ENCODE data around the gene ELAPOR2.
"Not testable (repeated sequence)": the region's sequence is repeated elsewhere in the genome, so short reads cannot be mapped to it uniquely, and the experiment has no call there.

ELAPOR2 gene, protein sequence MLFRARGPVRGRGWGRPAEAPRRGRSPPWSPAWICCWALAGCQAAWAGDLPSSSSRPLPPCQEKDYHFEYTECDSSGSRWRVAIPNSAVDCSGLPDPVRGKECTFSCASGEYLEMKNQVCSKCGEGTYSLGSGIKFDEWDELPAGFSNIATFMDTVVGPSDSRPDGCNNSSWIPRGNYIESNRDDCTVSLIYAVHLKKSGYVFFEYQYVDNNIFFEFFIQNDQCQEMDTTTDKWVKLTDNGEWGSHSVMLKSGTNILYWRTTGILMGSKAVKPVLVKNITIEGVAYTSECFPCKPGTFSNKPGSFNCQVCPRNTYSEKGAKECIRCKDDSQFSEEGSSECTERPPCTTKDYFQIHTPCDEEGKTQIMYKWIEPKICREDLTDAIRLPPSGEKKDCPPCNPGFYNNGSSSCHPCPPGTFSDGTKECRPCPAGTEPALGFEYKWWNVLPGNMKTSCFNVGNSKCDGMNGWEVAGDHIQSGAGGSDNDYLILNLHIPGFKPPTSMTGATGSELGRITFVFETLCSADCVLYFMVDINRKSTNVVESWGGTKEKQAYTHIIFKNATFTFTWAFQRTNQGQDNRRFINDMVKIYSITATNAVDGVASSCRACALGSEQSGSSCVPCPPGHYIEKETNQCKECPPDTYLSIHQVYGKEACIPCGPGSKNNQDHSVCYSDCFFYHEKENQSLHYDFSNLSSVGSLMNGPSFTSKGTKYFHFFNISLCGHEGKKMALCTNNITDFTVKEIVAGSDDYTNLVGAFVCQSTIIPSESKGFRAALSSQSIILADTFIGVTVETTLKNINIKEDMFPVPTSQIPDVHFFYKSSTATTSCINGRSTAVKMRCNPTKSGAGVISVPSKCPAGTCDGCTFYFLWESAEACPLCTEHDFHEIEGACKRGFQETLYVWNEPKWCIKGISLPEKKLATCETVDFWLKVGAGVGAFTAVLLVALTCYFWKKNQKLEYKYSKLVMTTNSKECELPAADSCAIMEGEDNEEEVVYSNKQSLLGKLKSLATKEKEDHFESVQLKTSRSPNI

GRCh38 chr7:87059525-87060287 is at the start of gene ELAPOR2:
Gene ELAPOR2, minus strand, starts transcription at chr7:87059654. Its CDS starts 141 bp downstream, at chr7:87059513.
- peak; percentile 70 to 81 for DNase-seq

DNA sequence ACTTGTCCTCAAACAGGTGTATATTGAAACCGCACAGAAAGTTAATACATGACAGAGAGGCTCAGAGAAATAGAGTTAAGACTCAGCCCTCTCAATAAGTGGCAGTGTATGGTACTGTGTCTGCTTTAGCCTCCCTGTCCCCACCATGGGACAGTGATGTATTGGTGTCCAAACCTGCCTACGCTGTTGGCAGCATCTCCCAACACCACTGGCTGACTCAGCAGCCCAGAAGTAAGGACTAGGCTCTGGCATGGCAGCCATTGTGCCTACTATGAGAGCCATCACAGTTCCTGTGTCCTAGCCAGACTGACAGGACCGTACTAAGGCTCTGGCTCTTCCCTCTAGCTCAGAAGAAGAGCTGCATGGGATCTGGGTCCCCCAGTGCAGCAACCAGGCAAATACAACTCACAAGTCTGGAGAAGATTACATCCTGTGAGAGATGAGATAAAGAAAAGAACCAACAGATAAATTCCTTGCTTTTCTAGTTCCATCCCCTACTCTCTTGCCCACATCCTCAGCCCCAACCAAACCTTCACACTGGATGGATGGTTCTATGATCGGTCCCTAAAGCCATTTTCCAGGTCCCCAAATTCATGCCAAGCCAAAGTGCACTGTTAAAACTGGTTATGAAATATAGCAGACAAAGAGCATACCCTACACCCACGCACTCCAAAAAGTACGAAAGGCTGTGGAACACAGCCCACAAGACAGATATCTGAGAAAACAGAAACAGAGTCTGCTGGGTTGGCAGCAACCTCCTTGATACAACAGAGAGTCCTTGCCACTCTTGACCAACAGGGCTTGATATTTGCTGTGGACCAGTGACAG is 48.7 kb upstream of the ELAPOR2 start:
- DNase-seq, result no peak

GRCh38 chr7:87106974-87107612 is 47.6 kb upstream of the ELAPOR2 start:
- DNase-seq, result no peak

DNA sequence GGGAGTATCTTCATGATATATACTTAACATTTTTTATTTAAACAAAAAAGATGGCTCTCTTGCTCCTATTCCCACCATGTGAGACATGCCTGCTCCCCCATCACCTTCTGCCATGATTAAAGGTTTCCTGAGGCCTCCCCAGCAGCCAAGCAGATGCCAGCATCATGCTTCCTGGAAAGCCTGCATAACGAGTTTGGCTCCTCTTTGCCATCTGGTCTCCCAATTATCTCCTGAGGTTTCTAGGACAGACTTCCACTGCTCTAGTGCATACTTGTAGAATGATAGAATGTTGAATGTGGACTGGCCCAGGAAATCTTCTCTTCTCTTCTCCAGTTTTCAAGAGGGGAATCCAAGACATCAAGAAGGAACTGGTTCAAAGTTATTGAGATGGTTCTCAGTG is 45.9 kb upstream of the ELAPOR2 start:
- DNase-seq, result no peak

DNA sequence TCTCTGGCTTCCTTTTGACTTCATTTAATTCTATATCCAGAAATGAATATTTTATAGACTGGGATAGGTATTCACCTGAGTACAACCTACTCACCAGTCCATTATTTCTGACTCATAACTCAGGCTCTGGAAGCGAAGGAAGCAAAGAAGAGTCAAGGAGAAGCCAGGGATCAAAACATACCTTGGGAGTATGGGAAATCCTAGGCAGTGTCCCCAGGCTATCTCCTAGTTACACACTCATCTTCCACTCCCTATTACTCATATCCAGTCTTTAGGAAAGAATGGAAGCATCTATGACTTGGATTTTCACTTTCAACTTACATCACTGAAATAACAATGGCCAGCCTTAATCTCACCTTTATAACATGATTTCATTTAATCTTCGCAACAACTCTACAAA is 40.9 kb upstream of the ELAPOR2 start:
- no peak for DNase-seq

DNA sequence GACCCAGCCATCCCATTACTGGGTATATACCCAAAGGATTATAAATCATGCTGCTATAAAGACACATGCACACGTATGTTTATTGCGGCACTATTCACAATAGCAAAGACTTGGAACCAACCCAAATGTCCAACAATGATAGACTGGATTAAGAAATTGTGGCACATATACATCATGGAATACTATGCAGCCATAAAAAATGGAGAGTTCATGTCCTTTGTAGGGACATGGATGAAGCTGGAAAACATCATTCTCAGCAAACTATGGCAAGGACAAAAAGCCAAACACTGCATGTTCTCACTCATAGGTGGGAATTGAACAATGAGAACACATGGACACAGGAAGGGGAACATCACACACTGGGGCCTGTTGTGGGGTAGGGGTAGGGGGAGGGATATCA is 37.9 kb upstream of the ELAPOR2 start:
- not testable (repeated sequence) for DNase-seq

DNA sequence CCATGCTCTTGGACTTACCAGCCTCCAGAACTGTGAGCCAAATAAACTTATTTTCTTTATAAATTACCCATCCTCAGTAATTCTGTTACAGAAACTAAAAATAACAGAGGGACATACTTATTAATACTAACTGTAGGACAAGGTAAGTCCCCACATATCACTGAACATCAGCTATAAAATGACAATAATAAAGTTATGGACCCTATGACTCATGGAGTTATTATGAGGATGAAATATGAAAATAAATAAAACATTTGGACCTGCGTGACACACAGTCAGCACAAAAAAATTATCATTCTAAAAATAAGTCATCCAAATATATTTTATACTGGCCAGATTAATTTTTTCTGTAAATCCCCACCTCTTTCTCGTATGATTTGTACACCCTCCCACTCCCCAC is 34.9 kb upstream of the ELAPOR2 start:
- no peak for DNase-seq

GRCh38 chr7:87092568-87093091 is 33.2 kb upstream of the ELAPOR2 start:
- no peak for DNase-seq

DNA sequence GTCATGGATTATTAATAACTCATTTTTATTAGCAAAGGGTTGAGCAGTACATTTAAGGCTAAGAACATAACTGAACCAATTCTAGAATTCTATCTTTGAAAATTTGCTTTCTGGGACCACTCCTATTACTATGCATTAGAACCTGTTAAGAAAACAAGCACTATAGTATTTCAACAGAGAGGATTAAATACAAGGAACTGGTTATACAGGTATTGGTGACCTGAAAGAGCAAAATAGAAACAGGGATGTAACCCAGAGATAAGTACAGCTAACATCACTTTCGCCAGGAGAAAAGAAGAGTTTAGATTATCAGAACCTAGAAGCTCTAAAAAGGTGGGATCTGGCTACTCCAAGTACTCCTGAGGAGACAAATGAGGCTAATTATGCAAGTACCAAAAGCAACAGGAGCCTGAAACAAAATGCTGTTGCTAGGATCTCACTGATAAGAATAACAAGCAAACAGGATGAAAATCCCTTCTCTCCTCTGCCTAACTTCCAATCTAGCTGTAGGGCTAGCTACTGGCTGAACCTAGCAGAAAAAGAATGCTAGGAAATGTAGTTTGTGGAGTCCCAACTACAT is 32.1 kb upstream of the ELAPOR2 start:
- DNase-seq, result no peak

DNA sequence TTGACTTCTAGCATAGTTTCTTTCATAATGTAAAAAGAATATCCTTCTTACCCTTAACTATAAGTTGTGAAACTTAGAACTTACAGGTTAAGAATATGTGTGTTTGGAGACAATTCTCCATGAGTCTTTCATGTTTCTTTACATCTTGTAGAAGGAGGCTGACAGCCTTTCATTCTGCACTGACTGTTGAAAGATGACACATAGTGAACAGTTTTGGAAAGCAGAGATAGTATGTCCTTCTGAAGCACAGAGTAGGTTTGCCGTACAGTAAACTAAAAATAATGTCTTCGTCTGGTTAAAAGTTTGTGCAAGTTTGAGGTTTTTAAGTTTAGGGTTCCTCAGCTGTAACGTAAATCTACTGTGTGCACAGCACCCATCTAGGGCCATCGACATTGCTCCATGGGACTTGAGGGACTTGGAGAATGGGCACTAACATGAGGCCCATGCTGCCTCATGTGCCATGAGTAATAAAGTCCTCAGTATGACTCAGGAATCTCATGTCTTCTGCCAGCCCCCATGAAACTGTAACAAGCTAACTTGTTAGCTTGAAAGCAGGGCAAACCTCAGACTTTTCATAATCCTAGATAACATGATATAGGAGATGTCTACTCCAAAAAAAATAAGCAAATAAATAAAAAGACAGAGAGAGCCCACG is 24.5 kb upstream of the ELAPOR2 start:
- DNase-seq, result no peak

DNA sequence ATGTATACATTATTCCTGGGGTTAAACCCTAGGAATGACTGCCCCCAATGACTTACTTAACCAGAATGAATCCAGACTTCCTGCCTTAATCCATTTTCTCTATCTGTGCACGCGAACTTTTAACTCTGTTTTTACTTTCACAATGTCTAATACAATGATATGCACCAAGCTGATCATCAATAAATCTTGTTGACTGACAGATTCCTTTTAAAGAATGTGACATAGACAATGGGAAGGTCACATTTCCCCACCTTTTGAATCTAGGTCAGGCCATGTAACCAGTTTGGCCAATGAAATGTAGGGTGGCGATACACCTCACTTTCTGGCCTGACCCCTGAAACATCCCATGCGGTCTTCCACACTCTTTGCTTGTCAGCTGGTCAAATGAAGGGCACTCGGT is 23.2 kb upstream of the ELAPOR2 start:
- DNase-seq, result no peak

DNA sequence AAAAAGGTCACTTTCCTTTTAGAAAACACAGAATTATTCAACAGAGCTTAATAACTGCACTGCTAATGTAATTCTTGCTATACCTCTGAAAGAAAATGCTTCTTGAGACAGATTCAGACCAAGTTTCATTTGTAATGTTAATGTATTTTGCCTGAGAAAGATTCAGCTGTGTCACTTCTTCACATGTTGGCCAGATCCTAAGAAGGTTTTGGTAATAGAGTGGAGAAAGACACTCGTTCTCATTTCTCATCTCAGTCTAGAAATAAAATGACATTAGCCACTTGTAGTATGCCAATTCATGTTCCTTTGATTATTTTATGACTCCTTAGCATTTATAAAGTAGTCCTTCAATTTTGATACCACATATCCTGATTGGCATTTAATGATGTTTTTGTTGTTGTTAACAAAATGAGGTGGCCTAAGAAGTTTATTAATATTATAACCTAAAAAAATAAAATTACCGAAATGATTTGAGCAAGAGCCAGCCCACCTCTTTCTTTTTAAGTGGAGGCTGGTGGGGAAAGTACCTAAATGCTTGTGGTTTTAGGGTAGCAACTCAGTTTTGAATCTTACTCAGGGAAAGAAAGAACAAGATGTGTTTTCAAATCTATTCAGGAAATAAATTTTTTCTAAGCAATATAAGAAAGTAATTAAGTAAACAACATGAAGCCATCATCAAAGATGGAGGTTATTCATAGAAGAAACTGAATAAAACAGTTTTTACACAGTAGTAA is 16.4 kb upstream of the ELAPOR2 start:
- DNase-seq, result no peak

GRCh38 chr7:87067788-87068187 is 8.3 kb upstream of the ELAPOR2 start:
- DNase-seq, result no peak

DNA sequence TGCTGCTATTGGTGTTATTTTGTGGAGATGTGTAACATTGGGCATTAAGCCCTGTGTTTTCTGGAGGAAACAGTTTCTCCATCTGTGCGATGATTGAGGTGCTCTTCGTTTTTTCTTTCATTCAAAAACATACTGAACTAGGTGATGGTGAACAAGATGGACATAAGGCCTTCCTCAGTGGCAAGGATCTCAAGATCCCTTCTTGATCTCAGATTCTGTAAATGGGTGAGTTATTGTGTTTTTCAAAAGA is 759 bp upstream of the ELAPOR2 start:
- no peak for DNase-seq

DNA sequence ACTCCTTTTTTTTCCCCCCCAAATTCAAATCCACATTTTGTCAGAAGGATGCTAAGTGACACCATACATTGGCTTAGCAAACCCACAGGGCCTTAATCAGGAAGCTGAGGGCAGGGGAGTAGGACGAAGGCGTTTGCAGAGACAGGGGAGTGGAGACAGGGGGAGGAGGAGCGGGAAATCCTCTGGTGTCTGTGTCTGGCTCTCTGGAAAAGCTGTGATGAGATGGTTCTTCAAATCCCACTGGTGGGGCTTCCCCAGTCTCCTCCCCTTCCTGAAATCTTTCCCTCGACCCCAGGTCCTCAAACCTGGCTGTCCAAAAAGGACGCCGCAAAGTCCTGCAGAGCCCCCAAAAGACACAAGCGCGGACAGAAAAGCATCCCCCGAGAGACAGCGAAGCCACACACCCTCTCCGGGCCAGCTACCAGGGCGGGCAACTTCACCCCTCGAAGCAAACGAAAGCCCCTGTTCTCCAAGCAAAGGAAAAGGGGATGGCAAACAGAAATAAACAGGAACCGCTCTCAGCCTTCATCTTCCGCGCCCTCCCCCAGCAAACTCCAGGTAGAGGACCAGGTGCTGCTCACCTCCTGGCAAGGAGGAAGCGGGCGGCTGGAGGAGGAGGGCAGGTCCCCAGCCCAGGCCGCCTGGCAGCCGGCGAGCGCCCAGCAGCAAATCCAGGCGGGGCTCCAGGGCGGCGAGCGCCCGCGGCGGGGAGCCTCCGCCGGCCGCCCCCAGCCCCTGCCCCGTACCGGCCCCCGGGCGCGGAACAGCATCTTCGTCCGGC is 520 bp downstream of the ELAPOR2 start:
- DNase-seq, result no peak

DNA sequence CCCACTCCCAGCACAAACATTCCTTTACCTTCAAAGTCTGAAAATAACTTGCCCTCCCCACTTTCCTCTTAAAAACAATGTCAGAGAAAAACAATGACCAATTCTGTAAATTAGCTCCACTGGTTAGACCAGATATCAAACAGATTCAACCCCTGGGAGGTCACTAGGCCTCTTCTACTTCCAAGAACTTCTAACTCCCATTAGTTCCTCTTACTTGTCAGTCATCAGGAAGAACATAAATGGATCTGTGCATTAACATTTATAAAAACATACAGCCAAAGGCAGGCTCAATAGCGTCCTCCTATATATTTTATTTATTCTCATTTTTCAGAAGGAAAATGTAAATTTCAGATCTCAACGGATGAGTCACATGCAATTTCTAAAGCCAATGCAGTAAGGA is 2.2 kb downstream of the ELAPOR2 start:
- DNase-seq, result no peak

DNA sequence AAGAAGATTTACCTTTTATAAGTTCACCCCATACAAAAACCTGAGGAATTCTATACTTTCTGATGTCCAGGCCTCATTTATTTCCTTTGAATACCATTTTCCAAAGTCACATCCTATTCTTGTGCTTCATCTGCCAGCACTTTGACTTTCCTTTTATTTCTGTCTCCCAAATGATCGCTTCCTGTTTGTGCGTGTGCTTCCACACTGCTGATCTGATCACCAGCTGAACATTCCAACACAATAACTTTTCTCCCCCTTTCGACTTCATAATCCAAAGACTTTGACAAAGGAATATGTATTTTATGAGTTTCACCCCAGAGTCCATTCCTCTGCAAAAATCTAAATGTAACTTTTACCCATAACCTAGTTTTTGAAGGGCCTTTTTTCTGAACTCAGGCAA is 3.1 kb downstream of the ELAPOR2 start:
- no peak for DNase-seq

DNA sequence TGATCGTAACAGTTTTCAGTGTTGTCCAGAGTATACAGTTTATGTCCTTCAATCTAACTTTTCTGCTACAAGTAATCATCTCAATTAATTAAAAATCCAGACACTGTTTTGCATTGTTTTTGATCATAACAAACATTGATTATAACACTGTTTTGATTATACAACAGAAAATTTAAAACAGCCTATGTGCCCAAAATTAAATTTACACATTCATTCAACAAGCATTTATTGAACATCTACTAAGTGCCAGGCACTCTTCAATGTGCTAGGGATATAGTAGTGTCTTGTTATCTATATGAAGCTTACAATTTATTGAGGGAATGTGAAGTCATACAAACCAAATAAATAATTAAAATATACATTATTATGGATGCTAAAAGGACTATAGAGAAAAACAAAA is 10.6 kb downstream of the ELAPOR2 start:
- no peak for DNase-seq

- no peak for DNase-seq
These were observed 13.0 kb downstream of the ELAPOR2 start for GRCh38 chr7:87046456-87046855.

Data from stimulated activated CD4-positive, alpha-beta T cell treated with anti-CD3 and anti-CD28 coated beads, Interleukin-2, amount 100 ng/mL, for 48 hours (primary cell).